AG09309 (cell line): ENCODE data around the gene CACNA1C.

Experiments used
- DNase-seq: peaks from one replicate; pipeline ENCODE4 v3.0.0-alpha.2; 2010; ENCODE audit warnings: low read depth
- H3K4me3 ChIP-seq: 2 replicates; pipeline ENCODE4 v1.5.1; 2011; ENCODE audit warnings: mild to moderate bottlenecking, low read depth, low read length, moderate library complexity; ENCODE audit not compliant: control insufficient read depth
- TF ChIP-seq, protein P1 (sequence below): IDR thresholded peaks from 2 replicates; pipeline ENCODE4 v1.5.1; 2011; ENCODE audit warnings: mild to moderate bottlenecking, low read depth, low read length, inconsistent platforms; ENCODE audit not compliant: insufficient read depth, control insufficient read depth; ENCODE audit errors: missing control alignments

The CACNA1C gene

DNA sequence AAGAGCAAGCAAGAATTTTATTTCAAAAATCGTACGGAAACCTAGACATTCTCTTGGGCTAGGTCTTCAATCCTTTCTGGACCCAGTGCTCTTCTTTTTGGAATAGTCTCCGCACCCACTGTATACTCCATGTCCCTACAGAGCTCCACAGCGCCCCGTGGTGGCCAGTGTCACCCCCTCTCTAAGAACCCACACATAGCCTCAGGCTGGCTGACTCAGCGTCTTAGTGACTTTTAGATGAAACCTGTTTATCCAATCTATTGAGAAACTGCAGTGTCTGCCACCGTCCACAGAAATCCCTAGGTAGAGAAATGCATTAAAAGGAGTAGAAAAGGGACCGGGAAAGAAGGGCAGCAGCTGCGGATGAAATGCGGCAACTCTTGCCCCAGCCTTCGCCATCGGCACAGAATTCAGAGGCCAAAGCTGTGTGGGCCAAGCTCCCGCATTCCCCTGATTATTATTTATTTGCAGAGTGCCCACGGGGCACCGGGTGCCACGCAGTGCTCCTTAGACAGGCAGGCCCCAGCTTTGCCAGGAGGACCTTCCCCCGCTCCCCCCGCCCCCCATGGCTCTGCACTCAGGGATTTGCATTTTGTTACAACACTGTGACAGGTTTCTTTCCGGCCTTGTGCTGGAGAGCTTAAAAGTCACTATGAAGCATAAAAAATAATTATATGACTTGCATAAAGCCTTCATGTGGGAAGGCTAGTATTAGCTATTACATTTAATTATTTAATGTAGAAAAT lies 571.9 kb downstream of the CACNA1C start:
- no peak for DNase-seq
- TF ChIP-seq, protein P1, sequence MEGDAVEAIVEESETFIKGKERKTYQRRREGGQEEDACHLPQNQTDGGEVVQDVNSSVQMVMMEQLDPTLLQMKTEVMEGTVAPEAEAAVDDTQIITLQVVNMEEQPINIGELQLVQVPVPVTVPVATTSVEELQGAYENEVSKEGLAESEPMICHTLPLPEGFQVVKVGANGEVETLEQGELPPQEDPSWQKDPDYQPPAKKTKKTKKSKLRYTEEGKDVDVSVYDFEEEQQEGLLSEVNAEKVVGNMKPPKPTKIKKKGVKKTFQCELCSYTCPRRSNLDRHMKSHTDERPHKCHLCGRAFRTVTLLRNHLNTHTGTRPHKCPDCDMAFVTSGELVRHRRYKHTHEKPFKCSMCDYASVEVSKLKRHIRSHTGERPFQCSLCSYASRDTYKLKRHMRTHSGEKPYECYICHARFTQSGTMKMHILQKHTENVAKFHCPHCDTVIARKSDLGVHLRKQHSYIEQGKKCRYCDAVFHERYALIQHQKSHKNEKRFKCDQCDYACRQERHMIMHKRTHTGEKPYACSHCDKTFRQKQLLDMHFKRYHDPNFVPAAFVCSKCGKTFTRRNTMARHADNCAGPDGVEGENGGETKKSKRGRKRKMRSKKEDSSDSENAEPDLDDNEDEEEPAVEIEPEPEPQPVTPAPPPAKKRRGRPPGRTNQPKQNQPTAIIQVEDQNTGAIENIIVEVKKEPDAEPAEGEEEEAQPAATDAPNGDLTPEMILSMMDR, result peak; percentile 52
- H3K4me3 ChIP-seq, result no peak overlapping the region

DNA sequence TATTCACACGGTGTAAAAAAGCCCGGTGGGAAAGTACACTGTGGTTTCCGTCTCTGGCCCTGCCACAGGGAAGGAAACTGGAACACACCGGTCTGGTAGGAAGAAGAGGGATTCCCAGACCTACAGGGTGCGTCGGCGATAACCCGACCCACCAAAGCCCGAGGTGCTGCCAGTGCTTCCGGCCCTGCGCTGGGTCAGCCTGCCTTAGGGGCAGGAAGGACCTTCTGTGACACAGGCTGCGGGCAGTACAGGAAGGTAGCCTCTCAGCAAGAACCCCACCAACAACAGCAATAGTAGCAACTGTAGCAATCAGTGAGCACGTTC lies 572.5 kb downstream of the CACNA1C start:
- TF ChIP-seq, protein P1, result no peak
- H3K4me3 ChIP-seq, result no peak overlapping the region
- DNase-seq, result no peak

DNA sequence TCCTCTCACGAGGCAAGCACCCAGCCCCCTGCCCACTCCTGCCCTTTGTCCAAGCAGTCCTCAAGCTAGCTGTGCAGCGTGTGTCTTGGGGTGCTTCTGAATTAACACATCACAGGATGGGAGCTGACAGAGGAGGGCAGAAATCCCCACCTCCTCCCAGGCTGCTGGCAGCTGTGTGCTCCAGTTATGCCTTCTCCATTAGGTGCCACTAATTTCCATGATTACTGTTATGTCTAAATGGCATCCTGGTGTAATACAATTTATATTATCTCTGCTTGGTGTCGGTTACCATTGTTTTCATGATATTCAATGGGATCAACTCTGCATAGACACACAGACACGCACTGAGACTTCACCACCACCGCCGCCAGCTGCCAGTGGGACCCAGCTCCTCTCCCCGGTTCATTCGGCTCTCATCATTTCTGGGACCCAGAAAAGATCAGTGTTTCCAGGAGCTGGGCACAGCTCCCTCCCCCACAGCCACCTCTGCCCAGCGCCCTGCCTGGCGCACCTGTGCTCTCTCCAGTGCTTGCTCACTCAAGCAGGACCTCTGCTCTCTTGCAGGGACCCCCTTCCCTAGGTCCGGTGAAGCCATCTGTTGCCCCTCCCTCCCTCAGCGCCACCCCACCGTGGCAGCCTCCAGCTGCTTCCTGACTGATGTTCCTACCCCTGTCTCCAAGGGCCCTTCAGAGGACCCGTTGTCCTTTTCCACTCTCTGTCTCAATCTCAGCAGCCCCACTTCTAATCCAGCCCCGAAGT lies 574.5 kb downstream of the CACNA1C start:
- no peak overlapping the region for H3K4me3 ChIP-seq
- TF ChIP-seq, protein P1, result no peak
- no peak for DNase-seq

DNA sequence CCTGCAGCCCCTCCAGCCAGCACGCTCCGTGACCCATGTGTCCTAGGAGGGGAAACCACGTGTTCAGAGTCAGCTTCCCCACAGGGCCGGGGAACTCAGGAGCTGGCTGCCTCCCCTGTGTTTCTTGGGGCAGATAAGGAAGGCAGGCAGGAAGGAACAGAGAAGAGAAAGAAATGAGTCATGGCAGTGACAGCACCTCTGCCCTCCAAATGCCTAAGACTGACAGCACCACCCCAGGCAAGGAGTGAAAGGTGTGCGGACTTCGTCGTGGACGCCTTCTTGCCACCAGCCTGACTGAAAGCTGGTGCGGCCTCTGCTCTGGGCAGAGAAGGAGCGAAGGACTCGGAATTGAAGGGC lies 575.0 kb downstream of the CACNA1C start:
- DNase-seq, result no peak
- no peak overlapping the region for H3K4me3 ChIP-seq
- TF ChIP-seq, protein P1, result no peak

DNA sequence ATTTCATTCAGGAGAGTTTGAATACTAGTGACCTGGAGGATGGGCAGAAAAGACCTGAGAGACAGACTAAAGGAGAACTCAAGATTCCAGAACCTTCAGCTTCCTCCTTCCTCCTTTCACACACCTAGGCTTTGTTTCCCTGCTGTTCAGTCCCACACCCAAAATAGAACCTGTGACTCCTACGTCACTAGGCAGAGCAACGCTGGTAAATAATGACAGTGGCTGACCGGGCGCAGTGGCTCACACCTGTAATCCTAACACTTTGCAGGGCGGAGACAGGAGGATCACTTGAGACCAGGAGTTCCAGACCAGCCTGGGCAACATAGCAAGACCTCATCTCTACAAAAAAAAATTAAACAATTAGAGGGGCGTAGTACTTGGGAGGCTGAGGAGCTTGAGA lies 575.6 kb downstream of the CACNA1C start:
- no peak for DNase-seq
- TF ChIP-seq, protein P1, result no peak

DNA sequence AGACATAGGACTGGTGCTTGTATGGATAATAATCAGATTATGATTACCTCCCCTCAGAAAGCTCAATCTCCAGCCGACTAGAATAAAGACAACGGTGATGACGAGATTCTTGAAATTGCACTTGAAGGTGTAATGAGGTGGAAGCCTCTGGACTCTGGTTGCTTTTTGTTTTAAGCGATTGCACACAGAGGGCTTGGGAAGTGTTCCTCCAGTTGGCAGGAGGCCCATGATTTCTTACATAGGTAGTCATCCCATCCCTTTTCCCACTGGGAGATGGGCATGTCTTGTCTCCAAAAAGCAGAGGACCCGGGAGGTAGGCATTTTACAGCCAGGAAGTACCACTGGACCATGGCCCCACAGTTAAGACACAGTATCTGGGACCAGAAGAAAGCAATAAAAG lies 576.3 kb downstream of the CACNA1C start:
- TF ChIP-seq, protein P1, result no peak
- DNase-seq, result no peak
- H3K4me3 ChIP-seq, result no peak overlapping the region

More for the DNA sequence above, 575.6 kb downstream of the CACNA1C start:
- no peak overlapping the region for H3K4me3 ChIP-seq
